GM23338 (cell line): Measurements from ENCODE around the gene RPL10. TPM values are rescaled to one million over a fixed set of nuclear protein-coding genes. Genes with fewer than 3 reads are reported as not detected.
A peak's percentile ranks its signal among the peaks of the same experiment; 100 is the strongest.

ENCODE experiments used
- ATAC-seq: fragments of 200-7000 bp; cut with Tn5 transposase; 3 replicates; pipeline ENCODE4 v1.9.1; 2020
- DNase-seq: peaks from one replicate; pipeline ENCODE4 v3.0.0-alpha.2; 2015; ENCODE audit warnings: low spot score
- H2AFZ ChIP-seq: fragments of 200-600 bp; sonication (generic); 2 replicates; pipeline ENCODE4 v1.8.0; 2016; ENCODE audit warnings: antibody characterized with exemption, mild to moderate bottlenecking, moderate library complexity
- H3F3A ChIP-seq: fragments of 200-600 bp; sonication (generic); replicated peaks from 2 replicates; pipeline ENCODE4 v1.8.0; 2017; ENCODE audit warnings: antibody characterized with exemption, mixed run types, low read depth
- H3K27ac ChIP-seq: fragments of 200-600 bp; sonication (generic); 2 replicates; pipeline ENCODE4 v1.6.1; 2016; ENCODE audit warnings: low read depth
- H3K27me3 ChIP-seq: fragments of 200-600 bp; sonication (generic); 2 replicates; pipeline ENCODE4 v1.8.0; 2016; ENCODE audit warnings: mild to moderate bottlenecking, mixed run types, moderate library complexity; ENCODE audit not compliant: insufficient read depth
- H3K36me3 ChIP-seq: fragments of 200-600 bp; sonication (generic); 2 replicates; pipeline ENCODE4 v1.8.0; 2016; ENCODE audit warnings: mild to moderate bottlenecking; ENCODE audit not compliant: insufficient read depth
- H3K4me1 ChIP-seq: fragments of 200-600 bp; sonication (generic); 2 replicates; pipeline ENCODE4 v1.8.0; 2016; ENCODE audit warnings: mild to moderate bottlenecking, moderate library complexity; ENCODE audit not compliant: insufficient read depth
- H3K4me2 ChIP-seq: fragments of 200-600 bp; sonication (generic); 2 replicates; pipeline ENCODE4 v1.7.1; 2017; ENCODE audit warnings: mixed run types
- H3K4me3 ChIP-seq: fragments of 200-600 bp; sonication (generic); 2 replicates; pipeline ENCODE4 v1.6.1; 2016; ENCODE audit warnings: mixed run types
- H3K79me2 ChIP-seq: fragments of 200-600 bp; sonication (generic); replicated peaks from 2 replicates; pipeline ENCODE4 v1.8.0; 2017; ENCODE audit warnings: mild to moderate bottlenecking; ENCODE audit not compliant: insufficient read depth
- H3K9me2 ChIP-seq: fragments of 200-600 bp; sonication (generic); 2 replicates; pipeline ENCODE4 v1.8.0; 2017; ENCODE audit not compliant: insufficient read depth
- H4K20me1 ChIP-seq: fragments of 200-600 bp; sonication (generic); replicated peaks from 2 replicates; pipeline ENCODE4 v1.8.0; 2017; ENCODE audit warnings: mild to moderate bottlenecking; ENCODE audit not compliant: insufficient read depth
- H3K27ac Mint-ChIP-seq: 2 replicates; pipeline ENCODE4 v1.8.0; 2020; ENCODE audit warnings: inconsistent platforms, mild to moderate bottlenecking, moderate library complexity, mixed read lengths
- H3K27me3 Mint-ChIP-seq: 3 replicates; pipeline ENCODE4 v1.8.0; 2022; ENCODE audit warnings: low read depth, mild to moderate bottlenecking, moderate library complexity, mixed read lengths, inconsistent platforms; ENCODE audit not compliant: insufficient read depth, poor library complexity
- H3K36me3 Mint-ChIP-seq: 3 replicates; pipeline ENCODE4 v1.8.0; 2021; ENCODE audit warnings: low read depth, mild to moderate bottlenecking, inconsistent platforms, moderate library complexity, mixed read lengths
- H3K4me1 Mint-ChIP-seq: 3 replicates; pipeline ENCODE4 v1.8.0; 2020; ENCODE audit warnings: mild to moderate bottlenecking, inconsistent platforms, mixed read lengths
- H3K4me3 Mint-ChIP-seq: 3 replicates; pipeline ENCODE4 v1.8.0; 2021; ENCODE audit warnings: moderate library complexity, mild to moderate bottlenecking, inconsistent platforms, mixed read lengths
- H3K9me3 Mint-ChIP-seq: 3 replicates; pipeline ENCODE4 v1.8.0; 2020; ENCODE audit warnings: moderate library complexity, mild to moderate bottlenecking, inconsistent platforms, mixed read lengths
- POLR2AphosphoS5 ChIP-seq: IDR thresholded peaks from 2 replicates; pipeline ENCODE4 v1.6.1; 2016; ENCODE audit warnings: antibody characterized with exemption, low read depth
- ZNF114 ChIP-seq: fragments of 250-450 bp; sonication (Bioruptor Pico); IDR thresholded peaks from 2 replicates; pipeline ENCODE4 v1.5.0; 2020; ENCODE audit warnings: mild to moderate bottlenecking, moderate library complexity
- polyA plus RNA-seq: library from polyadenylated mRNA; unstranded; fragments of >200 nt; fragmentation: Nextera tagmentation; extraction: Ambion mirVana; gene quantifications from 2 replicates; pipeline ENCODE4 v1.2.1, GENCODE V29; 2016
- total RNA-seq: library from RNA; depleted of rRNA; stranded (reverse); fragments of >200 nt; shearing (Covaris generic); gene quantifications from 2 replicates; pipeline ENCODE4 v1.2.3, GENCODE V29; 2014
- TF ChIP-seq, protein P1 (sequence below): fragments of 250-450 bp; sonication (Bioruptor Pico); IDR thresholded peaks from 2 replicates; pipeline ENCODE4 v1.5.0; 2020; ENCODE audit warnings: mild to moderate bottlenecking, moderate library complexity

Gene RPL10
- total and polyA plus RNA-seq, 2 experiments from 2014 or later: 1,696 to 4,929 TPM

DNA sequence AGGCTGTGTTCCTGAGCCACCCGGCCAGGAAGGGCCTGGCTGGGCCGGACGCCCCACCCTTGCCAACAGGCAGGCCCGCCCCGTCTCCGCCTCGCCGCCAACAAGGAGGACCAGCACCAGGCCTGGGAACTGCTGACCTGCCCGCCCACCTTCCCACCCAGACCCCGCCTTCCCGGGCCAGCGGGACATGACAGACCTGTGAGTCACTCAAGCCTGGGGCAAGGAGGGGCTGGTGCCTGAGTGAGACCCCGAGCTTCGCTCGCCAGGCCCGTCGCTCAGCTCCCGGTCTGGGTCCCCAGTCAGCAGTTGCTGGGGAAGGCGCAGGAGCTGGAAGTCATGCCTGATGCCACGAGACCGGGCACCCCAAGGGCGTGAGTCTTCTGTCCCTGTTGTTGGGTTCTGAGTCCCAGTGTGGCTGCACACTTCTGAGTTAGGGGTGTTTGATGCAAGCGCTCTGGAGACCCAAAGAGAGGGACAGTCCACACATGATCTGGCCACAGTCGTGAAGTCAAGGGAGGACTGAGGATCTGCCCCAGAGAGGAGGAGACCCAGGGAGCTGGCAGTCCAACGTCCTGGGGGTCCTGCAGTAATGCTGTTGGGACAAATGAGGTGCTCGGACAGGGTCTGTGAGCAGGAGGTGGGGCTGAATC is 11.2 kb downstream of the RPL10 start, which contains the start of gene DNASE1L1:
DNASE1L1 (minus strand) TSS at position 33 of the 650 bp plus-strand sequence. CDS start 3,686 bp downstream, outside the sequence.
- Histone ChIP-seq H3K79me2 (no peaks in the 10 kb centered on the region), H3K4me1 (peaks cover 8% of the 10 kb centered on the region; the same call in 1 of the 2 replicates), H3K36me3 (no peaks in the 10 kb centered on the region), H4K20me1 (no peaks in the 10 kb centered on the region), H2AFZ (no peak within 1 kb of the TSS), H3K9me2 (no peaks in the 10 kb centered on the region), H3K27ac (no peak within 1 kb of the TSS), H3K27me3 (no peaks in the 10 kb centered on the region), H3K4me3 (peak within 1 kb of the TSS; percentile 44), H3K4me2 (peak within 1 kb of the TSS; percentile 67), H3F3A (no peaks in the 10 kb centered on the region)
- peak; percentile 83 for ATAC-seq
- TF ChIP-seq, protein P1, sequence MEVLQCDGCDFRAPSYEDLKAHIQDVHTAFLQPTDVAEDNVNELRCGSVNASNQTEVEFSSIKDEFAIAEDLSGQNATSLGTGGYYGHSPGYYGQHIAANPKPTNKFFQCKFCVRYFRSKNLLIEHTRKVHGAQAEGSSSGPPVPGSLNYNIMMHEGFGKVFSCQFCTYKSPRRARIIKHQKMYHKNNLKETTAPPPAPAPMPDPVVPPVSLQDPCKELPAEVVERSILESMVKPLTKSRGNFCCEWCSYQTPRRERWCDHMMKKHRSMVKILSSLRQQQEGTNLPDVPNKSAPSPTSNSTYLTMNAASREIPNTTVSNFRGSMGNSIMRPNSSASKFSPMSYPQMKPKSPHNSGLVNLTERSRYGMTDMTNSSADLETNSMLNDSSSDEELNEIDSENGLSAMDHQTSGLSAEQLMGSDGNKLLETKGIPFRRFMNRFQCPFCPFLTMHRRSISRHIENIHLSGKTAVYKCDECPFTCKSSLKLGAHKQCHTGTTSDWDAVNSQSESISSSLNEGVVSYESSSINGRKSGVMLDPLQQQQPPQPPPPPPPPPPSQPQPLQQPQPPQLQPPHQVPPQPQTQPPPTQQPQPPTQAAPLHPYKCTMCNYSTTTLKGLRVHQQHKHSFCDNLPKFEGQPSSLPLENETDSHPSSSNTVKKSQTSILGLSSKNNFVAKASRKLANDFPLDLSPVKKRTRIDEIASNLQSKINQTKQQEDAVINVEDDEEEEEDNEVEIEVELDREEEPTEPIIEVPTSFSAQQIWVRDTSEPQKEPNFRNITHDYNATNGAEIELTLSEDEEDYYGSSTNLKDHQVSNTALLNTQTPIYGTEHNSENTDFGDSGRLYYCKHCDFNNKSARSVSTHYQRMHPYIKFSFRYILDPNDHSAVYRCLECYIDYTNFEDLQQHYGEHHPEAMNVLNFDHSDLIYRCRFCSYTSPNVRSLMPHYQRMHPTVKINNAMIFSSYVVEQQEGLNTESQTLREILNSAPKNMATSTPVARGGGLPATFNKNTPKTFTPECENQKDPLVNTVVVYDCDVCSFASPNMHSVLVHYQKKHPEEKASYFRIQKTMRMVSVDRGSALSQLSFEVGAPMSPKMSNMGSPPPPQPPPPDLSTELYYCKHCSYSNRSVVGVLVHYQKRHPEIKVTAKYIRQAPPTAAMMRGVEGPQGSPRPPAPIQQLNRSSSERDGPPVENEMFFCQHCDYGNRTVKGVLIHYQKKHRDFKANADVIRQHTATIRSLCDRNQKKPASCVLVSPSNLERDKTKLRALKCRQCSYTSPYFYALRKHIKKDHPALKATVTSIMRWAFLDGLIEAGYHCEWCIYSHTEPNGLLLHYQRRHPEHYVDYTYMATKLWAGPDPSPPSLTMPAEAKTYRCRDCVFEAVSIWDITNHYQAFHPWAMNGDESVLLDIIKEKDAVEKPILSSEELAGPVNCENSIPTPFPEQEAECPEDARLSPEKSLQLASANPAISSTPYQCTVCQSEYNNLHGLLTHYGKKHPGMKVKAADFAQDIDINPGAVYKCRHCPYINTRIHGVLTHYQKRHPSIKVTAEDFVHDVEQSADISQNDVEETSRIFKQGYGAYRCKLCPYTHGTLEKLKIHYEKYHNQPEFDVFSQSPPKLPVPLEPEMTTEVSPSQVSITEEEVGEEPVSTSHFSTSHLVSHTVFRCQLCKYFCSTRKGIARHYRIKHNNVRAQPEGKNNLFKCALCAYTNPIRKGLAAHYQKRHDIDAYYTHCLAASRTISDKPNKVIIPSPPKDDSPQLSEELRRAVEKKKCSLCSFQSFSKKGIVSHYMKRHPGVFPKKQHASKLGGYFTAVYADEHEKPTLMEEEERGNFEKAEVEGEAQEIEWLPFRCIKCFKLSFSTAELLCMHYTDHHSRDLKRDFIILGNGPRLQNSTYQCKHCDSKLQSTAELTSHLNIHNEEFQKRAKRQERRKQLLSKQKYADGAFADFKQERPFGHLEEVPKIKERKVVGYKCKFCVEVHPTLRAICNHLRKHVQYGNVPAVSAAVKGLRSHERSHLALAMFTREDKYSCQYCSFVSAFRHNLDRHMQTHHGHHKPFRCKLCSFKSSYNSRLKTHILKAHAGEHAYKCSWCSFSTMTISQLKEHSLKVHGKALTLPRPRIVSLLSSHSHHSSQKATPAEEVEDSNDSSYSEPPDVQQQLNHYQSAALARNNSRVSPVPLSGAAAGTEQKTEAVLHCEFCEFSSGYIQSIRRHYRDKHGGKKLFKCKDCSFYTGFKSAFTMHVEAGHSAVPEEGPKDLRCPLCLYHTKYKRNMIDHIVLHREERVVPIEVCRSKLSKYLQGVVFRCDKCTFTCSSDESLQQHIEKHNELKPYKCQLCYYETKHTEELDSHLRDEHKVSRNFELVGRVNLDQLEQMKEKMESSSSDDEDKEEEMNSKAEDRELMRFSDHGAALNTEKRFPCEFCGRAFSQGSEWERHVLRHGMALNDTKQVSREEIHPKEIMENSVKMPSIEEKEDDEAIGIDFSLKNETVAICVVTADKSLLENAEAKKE (CRISPR knock-in tag): no peak
- peak; percentile 43 for TF ChIP-seq POLR2AphosphoS5
- peaks cover 7% of the 10 kb centered on the region for H3K27me3 Mint-ChIP-seq
- peak within 1 kb of the TSS; percentile 75 for H3K27ac Mint-ChIP-seq
- peak within 1 kb of the TSS; percentile 62 for H3K4me3 Mint-ChIP-seq
- no peaks in the 10 kb centered on the region for H3K9me3 Mint-ChIP-seq
- no peaks in the 10 kb centered on the region; the same call in 2 of the 3 replicates for H3K36me3 Mint-ChIP-seq
- DNase-seq: peak; percentile 86
- H3K4me1 Mint-ChIP-seq: peaks cover 12% of the 10 kb centered on the region

DNA sequence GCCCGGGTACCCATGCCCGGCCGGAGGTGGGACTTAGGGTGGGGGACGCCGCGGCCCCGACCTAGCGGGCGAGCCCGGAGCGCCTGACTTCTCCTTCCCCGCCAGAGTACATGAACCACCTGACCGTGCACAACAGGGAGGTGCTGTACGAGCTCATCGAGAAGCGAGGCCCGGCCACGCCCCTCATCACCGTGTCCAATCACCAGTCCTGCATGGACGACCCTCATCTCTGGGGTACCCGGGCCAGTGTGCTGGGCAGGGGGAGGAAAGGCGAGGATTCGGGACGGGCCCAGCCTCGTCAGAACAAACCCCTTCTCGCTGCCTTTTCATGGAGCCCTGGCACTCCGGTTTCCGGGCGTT is 13.8 kb downstream of the RPL10 start:
- H3K36me3 Mint-ChIP-seq: peaks cover 5% of the 10 kb centered on the region
- Histone ChIP-seq H3K9me2 (no peaks in the 10 kb centered on the region), H3K4me1 (peaks cover 8% of the 10 kb centered on the region; the same call in 1 of the 2 replicates), H4K20me1 (no peaks in the 10 kb centered on the region), H3K4me3 (peak overlapping the region; percentile 67), H3K36me3 (no peaks in the 10 kb centered on the region), H3K4me2 (peak overlapping the region; percentile 77), H2AFZ (no peak overlapping the region), H3K27ac (no peak overlapping the region), H3K79me2 (no peaks in the 10 kb centered on the region), H3F3A (no peaks in the 10 kb centered on the region), H3K27me3 (no peaks in the 10 kb centered on the region)
- peak; percentile 75 for TF ChIP-seq POLR2AphosphoS5
- TF ChIP-seq, protein P1 (CRISPR knock-in tag): no peak
- no peak for TF ChIP-seq ZNF114 (CRISPR knock-in tag)
- H3K27ac Mint-ChIP-seq: no peak overlapping the region
- peak; percentile 81 for ATAC-seq
- peak overlapping the region; percentile 89 for H3K4me3 Mint-ChIP-seq
- peak; percentile 77 for DNase-seq
- H3K27me3 Mint-ChIP-seq: peaks cover 8% of the 10 kb centered on the region
- peaks cover 12% of the 10 kb centered on the region for H3K4me1 Mint-ChIP-seq
- no peaks in the 10 kb centered on the region for H3K9me3 Mint-ChIP-seq
